Mucosa of stomach (tissue), 1 donor: ENCODE data around the gene YWHAH.

Experiments used
- H3K27me3 ChIP-seq: one replicate; pipeline ENCODE4 v1.7.0; 2013; ENCODE audit warnings: mild to moderate bottlenecking, low read length; ENCODE audit not compliant: control insufficient read depth, insufficient read depth
- H3K36me3 ChIP-seq: one replicate; pipeline ENCODE4 v1.7.0; 2013; ENCODE audit warnings: low read length; ENCODE audit not compliant: control insufficient read depth, insufficient read depth
- H3K4me1 ChIP-seq: one replicate; pipeline ENCODE4 v1.7.0; 2013; ENCODE audit warnings: mild to moderate bottlenecking, low read length; ENCODE audit not compliant: control insufficient read depth, insufficient read depth
- H3K4me3 ChIP-seq: one replicate; pipeline ENCODE4 v1.7.0; 2013; ENCODE audit warnings: low read length
- H3K9ac ChIP-seq: one replicate; pipeline ENCODE4 v1.7.0; 2013; ENCODE audit warnings: mild to moderate bottlenecking, low read length, moderate library complexity
- H3K9me3 ChIP-seq: one replicate; pipeline ENCODE4 v1.7.0; 2013; ENCODE audit warnings: mild to moderate bottlenecking, low read length, moderate library complexity; ENCODE audit not compliant: control insufficient read depth
- donor health status: Pancreatic carcinoma.

YWHAH gene

DNA sequence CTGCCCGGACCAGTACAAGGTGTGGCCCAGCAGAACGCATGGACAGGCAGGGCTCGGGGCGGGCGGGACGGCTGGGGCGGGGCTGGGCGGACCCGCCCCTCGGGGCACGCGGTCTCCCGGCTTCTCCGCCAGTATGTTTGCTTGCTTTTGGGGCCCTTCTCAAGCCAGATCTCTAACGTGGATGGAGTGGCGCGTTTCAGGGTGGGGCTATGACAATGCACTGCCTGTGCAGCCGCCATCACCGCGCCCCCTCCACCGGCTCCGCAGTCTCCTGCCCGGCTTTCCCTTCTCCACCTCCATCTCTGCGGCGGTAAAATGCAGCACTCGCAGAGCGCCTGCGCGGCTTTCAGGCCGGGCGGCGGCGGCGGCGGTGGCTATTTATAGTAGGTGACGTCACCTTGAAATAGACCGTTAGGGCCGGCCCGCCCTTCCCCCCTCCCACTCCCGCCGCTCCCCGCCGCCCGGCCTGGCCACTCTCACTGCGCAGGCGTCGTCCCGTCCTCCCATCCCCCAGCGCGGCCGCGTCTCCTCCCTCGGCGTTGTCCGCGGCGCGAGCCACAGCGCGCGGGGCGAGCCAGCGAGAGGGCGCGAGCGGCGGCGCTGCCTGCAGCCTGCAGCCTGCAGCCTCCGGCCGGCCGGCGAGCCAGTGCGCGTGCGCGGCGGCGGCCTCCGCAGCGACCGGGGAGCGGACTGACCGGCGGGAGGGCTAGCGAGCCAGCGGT is at the start of gene YWHAH:
TSS of gene YWHAH (plus strand) at position 558 of the 722 bp plus-strand sequence. CDS start 199 bp downstream, outside the sequence.
- H3K4me1 ChIP-seq, result peaks cover 22% of the 10 kb centered on the region
- no peaks in the 10 kb centered on the region for H3K9me3 ChIP-seq
- peak within 1 kb of the TSS; percentile 85 for H3K4me3 ChIP-seq
- no peaks in the 10 kb centered on the region for H3K36me3 ChIP-seq
- H3K9ac ChIP-seq, result peak within 1 kb of the TSS; percentile 92
- H3K27me3 ChIP-seq, result no peaks in the 10 kb centered on the region

DNA sequence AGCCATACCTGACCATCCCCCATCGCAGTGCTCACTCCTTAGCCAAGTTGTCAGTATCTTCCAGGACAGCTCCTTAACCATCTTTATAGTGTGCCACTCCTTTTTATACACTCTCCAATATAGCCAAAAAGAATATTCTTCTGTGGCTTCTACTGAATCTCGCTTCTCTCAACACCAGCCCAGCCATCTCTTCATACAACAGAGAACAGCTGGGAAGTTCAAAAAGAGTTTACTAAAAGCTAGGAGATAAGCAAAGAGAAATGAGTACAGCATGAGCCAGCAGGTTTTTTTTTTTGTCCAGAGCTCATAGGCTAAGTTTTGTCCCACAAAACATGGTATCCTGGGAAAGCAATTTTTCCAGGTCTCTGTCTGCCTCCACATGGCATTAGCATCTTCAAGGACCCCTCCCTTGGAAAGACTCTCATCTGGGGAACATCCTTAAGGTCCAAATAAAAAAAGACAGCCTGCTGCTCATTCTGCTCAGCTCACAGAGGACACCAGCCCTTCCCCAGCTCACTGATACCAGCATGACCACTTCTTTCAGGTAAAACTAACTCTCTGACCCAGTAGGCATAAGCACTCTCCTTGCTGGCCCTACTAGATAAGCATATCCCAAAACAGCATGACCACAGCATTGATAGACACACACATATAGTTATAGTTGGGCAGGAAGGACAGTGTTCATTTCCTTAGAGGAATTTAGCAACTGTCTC is 48.8 kb upstream of the YWHAH start:
- H3K36me3 ChIP-seq, result no peaks in the 10 kb centered on the region
- no peaks in the 10 kb centered on the region for H3K9me3 ChIP-seq
- no peaks in the 10 kb centered on the region for H3K4me1 ChIP-seq
- no peak overlapping the region for H3K4me3 ChIP-seq
- H3K27me3 ChIP-seq, result no peaks in the 10 kb centered on the region
- H3K9ac ChIP-seq, result no peak overlapping the region

DNA sequence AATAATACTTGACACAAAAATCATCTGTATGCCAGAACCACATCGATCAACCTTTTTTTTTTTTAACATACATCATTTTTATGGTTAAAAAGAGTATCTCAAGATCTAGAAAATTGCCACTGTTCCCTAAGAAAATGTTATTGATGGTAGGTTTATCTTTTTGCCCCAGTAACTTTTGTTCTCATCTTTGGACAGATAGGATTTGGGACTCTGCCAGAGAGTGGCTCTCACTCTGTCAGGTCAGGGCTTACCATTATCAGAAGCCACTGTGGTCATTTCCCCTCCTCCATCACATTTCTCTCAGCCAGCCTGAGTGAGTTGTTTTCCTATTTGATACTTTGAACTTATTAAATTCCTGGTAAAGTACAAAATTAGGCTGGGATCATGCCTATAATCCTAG is 47.9 kb upstream of the YWHAH start:
- Histone ChIP-seq H3K4me3 (no peak overlapping the region), H3K9ac (no peak overlapping the region), H3K9me3 (no peaks in the 10 kb centered on the region), H3K36me3 (no peaks in the 10 kb centered on the region), H3K4me1 (peaks cover 6% of the 10 kb centered on the region), H3K27me3 (no peaks in the 10 kb centered on the region)

DNA sequence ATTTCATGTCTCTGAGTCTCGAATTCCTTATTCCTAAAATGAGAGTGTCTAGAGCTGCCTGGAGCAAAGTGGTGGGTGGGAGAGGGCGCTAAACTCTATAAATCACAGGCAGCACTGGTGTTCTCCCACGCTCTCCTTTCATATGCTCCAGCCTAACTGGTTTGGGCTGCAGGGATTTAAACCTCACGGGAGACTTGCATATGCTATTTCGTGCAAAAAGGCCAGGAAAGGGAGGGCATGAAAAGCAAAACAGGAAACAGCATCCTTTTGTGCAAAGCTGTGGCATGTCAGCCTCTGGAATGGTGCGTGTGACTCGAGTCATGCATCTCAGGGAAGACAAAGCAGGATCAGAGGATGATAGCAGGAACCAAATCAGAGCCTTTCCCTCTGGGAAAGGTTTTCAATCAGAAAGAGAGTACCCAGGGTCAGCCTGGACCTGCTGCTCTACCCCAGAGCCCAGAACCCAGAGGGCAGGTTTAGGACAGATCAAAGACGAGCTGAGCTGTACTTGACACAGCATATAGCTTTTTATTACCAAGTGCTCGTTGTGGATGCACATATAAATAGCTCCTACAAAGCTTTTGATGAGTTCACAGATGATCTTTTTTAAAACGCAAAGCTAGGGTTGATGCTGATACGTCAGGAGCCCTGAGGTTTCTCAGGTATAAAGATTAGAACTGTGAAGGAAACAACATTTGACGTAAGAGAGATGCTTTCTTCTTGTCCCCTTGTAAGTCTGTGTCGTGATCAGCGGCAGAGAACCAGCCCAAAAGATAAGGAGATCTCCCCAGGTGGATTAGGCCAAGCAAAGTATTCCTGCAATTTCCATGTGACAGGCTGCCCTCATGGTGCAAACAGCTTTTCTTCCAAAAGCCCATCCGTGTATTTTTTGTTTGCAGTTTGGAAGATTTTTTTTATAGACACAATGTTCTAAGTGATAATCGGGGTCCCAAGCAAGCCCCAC is 46.2 kb upstream of the YWHAH start:
- H3K4me1 ChIP-seq, result peaks cover 16% of the 10 kb centered on the region
- H3K4me3 ChIP-seq, result no peak overlapping the region
- H3K36me3 ChIP-seq, result no peaks in the 10 kb centered on the region
- H3K27me3 ChIP-seq, result no peaks in the 10 kb centered on the region
- no peak overlapping the region for H3K9ac ChIP-seq
- H3K9me3 ChIP-seq, result no peaks in the 10 kb centered on the region

DNA sequence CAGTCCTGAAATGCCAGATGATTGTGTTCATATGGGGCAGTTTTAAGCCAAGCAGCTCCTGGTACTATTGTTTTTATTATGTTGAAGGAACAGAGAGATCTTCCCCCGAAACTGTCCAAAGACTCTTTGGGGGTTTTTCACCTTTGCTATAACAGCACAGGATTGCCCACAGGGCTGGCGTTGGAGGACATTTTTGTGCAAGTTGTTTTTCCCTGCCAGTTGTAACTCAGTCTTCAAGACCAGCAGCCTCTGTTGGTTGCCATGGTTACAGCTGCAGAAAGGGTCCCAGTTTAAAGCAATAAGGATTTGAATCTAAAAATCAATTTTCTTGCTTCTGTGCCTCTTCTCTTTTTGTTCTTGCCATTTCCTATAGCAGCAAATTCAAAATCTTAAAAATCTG is 45.4 kb upstream of the YWHAH start:
- no peaks in the 10 kb centered on the region for H3K27me3 ChIP-seq
- no peaks in the 10 kb centered on the region for H3K36me3 ChIP-seq
- H3K4me3 ChIP-seq, result no peak overlapping the region
- H3K9me3 ChIP-seq, result no peaks in the 10 kb centered on the region
- H3K4me1 ChIP-seq, result peaks cover 16% of the 10 kb centered on the region
- H3K9ac ChIP-seq, result no peak overlapping the region

DNA sequence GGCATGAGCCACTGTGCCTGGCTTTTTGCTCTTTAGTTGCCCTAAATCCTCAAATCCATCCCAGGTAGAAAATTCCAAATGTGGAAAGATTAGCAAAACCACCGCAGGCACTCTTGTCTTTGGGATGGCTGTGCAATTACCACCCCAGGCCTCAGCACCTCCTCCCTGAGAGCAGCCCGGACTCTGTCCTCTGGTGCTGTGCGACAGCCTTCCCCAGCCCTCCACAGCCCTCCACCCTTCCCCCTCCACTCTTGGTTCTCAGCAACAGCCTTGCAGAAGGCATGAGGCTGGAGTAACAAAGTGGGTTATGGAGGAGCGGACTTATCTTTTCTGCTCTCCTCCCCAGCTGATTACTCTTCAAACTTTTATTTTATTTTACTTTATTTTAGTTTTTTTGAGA is 44.7 kb upstream of the YWHAH start:
- no peaks in the 10 kb centered on the region for H3K9me3 ChIP-seq
- H3K27me3 ChIP-seq, result no peaks in the 10 kb centered on the region
- no peak overlapping the region for H3K9ac ChIP-seq
- no peak overlapping the region for H3K4me3 ChIP-seq
- peaks cover 16% of the 10 kb centered on the region for H3K4me1 ChIP-seq
- H3K36me3 ChIP-seq, result no peaks in the 10 kb centered on the region

DNA sequence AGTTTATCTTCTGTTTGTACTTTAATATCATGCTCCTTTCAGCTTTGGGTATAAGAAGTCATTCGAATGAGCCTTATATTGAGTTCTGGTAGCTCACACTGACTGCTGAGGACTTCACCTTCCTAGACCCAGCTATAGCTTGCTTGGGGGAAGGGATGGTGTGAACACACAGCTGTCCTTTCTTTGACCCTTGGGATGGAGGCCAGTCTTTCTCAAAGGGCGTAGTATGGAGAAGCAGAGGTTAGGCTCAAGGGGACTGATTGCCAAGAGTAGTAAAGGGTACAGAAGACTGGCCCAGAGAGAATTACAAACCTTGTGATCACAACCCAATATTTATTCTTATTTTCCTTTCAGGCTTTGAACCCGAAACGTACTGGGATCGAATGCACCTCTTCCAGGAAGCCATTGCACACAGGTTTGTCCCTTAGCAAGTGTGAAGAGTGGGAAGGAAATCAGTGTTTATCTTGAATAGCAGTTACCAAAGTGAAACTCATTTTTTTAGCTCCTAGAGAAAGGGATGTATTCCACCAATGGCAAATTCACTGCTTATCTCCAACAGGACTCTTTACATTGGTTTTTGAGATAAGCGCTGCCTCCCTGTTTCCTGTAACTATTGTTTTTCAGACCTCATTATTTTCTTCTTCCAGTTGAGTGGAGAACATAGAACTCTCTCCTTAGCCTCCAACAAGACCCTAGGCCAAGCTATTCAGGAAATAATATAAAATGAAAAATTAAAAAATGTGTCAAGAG is 42.8 kb upstream of the YWHAH start:
- Histone ChIP-seq H3K4me1 (peaks cover 16% of the 10 kb centered on the region), H3K36me3 (no peaks in the 10 kb centered on the region), H3K4me3 (no peak overlapping the region), H3K27me3 (no peaks in the 10 kb centered on the region), H3K9me3 (no peaks in the 10 kb centered on the region), H3K9ac (peak overlapping the region; percentile 10)

DNA sequence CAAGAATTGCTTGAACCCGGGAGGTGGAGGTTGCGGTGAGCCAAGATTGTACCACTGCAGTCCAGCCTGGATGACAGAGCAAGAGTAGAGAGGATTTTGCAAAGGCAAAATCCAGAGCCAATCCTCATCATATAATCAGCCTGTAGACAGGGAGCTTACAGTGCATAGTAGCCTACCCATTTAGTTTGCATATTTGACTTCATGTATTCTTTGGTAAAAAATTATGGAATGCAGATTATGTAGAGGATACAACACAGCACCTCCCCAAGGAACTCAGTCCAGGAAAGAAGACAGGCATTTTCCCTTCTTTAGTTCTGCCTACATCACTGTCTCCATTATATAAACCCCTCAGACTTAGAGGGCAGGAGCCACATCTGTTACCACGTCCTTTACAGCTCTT is 39.7 kb upstream of the YWHAH start:
- no peaks in the 10 kb centered on the region for H3K27me3 ChIP-seq
- H3K36me3 ChIP-seq, result no peaks in the 10 kb centered on the region
- no peak overlapping the region for H3K9ac ChIP-seq
- no peaks in the 10 kb centered on the region for H3K9me3 ChIP-seq
- H3K4me3 ChIP-seq, result no peak overlapping the region
- H3K4me1 ChIP-seq, result peaks cover 16% of the 10 kb centered on the region

DNA sequence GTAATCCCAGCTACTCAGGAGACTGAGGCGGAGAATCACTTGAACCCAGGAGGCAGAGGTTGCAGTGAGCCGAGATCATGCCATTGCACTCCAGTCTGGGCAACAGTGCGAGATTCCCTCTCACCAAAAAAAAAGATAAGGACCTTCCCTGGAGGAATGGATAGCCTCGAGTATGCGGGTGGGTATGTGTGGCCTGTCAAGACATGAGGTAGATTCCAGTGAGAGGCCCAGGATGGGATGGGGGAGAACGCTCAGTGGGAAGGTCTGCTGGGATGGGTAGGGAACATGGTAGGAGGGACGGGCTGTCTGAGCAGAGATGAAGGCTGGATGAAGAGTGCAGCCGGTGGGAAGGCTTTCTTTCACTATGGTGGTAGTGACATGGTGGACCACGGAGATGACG is 39.0 kb upstream of the YWHAH start:
- Histone ChIP-seq H3K36me3 (no peaks in the 10 kb centered on the region), H3K9ac (no peak overlapping the region), H3K27me3 (no peaks in the 10 kb centered on the region), H3K4me3 (no peak overlapping the region), H3K4me1 (peaks cover 16% of the 10 kb centered on the region), H3K9me3 (no peaks in the 10 kb centered on the region)

DNA sequence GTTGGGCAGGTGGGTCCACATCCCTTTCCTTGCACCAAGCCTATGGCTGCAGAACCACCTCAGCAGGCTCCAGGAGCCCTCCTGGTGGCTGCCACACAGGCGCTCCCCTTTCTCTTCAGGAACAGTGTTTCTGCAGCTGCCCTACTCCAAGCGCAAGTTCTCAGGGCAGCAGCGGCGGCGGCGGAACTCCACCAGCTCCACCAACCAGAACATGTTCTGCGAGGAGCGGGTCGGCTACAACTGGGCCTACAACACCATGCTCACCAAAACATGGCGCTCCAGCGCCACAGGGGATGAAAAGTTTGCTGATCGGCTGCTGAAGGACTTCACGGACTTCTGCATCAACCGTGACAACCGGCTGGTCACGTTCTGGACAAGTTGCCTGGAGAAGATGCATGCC is 38.2 kb upstream of the YWHAH start:
- no peaks in the 10 kb centered on the region for H3K9me3 ChIP-seq

DNA sequence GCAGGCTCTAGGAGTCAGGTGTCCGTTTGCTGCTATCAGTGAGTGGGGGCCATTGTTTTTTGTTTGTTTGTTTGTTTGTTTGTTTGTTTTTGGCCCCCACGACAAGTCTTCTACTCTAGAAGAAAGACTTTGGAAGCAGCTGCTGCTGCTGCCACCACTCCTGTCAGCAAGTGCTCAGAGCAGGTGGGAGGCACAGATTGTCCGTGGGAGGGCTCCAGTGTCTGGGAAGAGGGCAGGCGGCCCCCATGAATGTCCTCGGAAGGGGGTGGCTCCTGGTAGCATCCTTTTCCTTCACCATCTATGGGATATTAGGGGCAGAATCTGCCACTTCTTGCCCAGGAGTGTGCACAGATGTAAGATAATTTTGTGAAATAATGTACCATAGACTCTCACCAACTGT is 37.8 kb upstream of the YWHAH start:
- Histone ChIP-seq H3K4me3 (no peak overlapping the region), H3K36me3 (no peaks in the 10 kb centered on the region), H3K9ac (no peak overlapping the region), H3K9me3 (no peaks in the 10 kb centered on the region), H3K4me1 (peaks cover 14% of the 10 kb centered on the region), H3K27me3 (no peaks in the 10 kb centered on the region)

More for the DNA sequence above, 38.2 kb upstream of the YWHAH start:
- H3K4me3 ChIP-seq, result no peak overlapping the region
- no peaks in the 10 kb centered on the region for H3K36me3 ChIP-seq
- H3K27me3 ChIP-seq, result no peaks in the 10 kb centered on the region
- peaks cover 14% of the 10 kb centered on the region for H3K4me1 ChIP-seq
- no peak overlapping the region for H3K9ac ChIP-seq
